Stimulated activated CD4-positive, alpha-beta T cell treated with anti-CD3 and anti-CD28 coated beads, TNF-alpha, amount 100 ng/mL, for 24 hours (primary cell): ENCODE measurements around the gene EAPP.
A peak's percentile ranks its signal among the peaks of the same experiment; 100 is the strongest.
"Not testable (repeated sequence)": the region's sequence is repeated elsewhere in the genome, so short reads cannot be mapped to it uniquely, and the experiment has no call there.

ENCODE experiments used
- DNase-seq, 3 experiments: peaks; one replicate each; pipeline ENCODE4 v3.0.0-alpha.2; 2020; ENCODE audit warnings: low read depth in 3 of 3

Gene EAPP

GRCh38 chr14:34539407-34540180, at the start of gene EAPP:
Gene EAPP (minus strand): TSS chr14:34539701. CDS start chr14:34539628, 73 bp downstream.
- peak; percentile 91 to 94 (median 91) for DNase-seq

GRCh38 chr14:34583525-34583924, 44.0 kb upstream of the EAPP start:
- DNase-seq = no peak

DNA sequence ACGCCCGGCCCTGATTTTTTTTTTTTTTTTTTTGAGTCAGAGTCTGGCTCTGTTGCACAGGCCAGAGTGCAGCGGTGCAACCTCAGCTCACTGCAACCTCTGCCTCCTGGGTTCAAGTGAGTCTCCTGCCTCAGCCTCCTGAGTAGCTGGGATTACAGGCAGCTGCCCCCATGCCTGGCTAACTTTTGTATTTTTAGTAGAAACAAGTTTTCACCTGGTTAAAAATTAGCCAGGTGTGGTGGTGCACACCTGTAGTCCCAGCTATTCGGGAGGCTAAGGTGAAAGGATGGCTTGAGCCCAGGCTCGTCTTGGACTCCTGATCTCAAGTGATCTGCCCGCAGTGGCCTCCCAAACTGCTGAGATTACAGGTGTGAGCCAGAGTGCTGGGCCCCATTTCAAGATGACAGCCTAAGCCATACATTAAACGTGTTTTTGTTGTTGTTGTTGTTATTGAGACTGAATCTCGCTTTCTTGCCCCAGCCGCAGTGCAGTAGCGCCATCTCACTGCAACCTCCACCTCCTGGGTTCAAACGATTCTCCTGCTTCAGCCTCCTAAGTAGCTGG, 42.7 kb upstream of the EAPP start:
- DNase-seq = no peak

DNA sequence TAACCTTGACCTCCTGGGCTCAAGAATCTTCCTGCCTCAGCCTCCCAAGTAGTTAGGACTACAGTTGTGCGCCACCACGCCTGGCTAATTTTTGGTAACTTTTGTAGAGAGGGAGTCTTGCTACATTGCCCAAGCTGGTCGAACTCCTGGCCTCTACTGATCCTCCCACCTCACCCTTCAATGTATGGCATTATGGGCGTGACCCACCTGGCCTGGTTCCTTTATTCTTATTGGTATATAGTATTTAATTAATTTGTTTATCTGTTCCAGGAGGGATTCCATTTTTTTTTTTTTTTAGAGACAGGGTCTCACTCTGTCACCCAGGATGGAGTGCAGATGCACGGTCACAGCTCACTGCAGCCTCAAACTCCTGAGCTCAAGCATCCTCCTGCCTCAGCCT, 40.9 kb upstream of the EAPP start:
- DNase-seq = no peak

GRCh38 chr14:34571771-34572170, 32.3 kb upstream of the EAPP start:
- no peak for DNase-seq

DNA sequence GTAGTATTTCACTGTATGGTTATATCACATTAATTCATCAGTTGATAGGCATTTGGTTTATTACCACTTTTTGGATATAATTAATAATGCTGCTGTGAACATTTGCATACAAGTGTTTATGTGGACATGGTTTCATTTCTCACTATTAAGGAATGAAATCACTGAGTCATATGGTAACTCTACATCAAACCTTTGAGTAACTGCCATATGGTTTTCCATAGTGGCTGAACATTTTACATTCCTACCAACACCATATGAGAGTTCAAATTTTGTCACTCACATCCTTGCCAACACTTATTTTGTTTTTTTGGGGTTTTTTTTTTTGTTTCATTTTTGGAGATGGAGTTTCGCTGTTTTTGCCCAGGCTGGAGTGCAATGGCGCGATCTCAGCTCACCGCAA, 30.2 kb upstream of the EAPP start:
- DNase-seq = no peak

- DNase-seq = no peak
These were observed 29.3 kb upstream of the EAPP start for GRCh38 chr14:34568803-34569202.

DNA sequence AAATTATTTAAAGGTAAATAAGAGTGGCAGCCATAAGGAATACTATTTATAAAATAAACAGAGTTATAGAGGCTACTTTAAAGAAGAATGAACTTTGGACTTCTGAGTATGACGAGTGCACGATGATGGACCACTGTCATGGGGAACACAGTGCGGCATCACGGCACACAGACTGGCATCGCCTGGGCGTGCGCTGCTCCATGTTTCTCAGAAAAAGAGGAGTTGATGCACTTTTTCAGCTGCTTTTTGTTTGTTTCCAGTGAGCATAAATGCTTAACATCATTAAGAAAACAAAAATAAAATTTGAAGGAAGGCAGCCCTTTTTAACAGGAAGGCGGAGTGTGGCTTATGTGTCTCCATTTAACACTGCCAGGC, 23.3 kb upstream of the EAPP start:
- DNase-seq = no peak

DNA sequence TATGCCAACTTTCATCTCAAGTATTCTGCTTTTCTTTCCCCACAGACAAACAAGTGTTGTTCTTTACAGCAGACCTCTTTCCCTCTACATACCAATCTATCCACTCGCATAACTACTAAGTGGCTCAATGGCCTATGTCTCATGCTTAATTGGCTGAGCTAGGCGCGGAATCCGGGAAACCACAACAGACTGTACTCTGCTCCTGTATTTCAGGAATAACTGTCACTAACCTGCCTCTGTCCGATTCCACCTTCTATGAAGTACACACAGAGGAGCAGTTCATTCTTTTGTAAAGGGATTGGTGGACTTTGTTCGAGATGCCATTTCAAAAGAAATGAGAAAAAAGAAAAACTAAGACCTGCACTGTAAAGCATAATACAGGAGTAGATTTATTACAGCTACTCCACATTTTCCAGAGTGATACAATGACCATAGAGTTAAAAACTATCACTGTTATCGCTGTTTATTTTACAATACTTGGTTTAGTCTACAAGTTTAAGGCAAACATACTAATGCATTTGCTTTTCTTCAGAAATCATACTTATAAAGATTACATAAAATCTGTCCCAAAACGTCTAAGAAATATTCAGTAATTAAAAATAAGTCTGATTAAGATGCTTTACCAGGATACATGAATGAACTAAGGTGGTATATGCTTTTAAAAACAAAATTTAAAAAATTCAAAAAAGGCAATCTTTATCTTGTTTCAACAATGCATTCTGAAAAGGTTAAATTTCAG, 22.7 kb upstream of the EAPP start:
- not testable (repeated sequence) for DNase-seq

DNA sequence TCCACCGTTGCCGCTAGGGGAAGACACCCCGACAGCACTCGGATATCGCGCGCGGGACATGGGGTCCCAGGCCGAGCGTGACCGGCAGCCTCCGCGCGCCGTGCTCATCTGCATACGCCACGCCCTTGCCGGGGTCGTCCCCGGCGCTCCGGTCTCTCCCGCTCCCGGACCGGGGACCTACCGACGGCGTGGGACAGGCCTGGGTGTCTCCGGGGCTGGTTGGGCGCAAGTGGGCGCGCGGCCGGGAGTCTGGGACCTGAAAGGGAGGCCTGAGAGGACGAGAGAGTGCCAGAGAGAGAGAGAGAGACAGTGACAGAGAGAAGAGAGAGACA, 17.0 kb upstream of the EAPP start:
- not testable (repeated sequence) for DNase-seq

DNA sequence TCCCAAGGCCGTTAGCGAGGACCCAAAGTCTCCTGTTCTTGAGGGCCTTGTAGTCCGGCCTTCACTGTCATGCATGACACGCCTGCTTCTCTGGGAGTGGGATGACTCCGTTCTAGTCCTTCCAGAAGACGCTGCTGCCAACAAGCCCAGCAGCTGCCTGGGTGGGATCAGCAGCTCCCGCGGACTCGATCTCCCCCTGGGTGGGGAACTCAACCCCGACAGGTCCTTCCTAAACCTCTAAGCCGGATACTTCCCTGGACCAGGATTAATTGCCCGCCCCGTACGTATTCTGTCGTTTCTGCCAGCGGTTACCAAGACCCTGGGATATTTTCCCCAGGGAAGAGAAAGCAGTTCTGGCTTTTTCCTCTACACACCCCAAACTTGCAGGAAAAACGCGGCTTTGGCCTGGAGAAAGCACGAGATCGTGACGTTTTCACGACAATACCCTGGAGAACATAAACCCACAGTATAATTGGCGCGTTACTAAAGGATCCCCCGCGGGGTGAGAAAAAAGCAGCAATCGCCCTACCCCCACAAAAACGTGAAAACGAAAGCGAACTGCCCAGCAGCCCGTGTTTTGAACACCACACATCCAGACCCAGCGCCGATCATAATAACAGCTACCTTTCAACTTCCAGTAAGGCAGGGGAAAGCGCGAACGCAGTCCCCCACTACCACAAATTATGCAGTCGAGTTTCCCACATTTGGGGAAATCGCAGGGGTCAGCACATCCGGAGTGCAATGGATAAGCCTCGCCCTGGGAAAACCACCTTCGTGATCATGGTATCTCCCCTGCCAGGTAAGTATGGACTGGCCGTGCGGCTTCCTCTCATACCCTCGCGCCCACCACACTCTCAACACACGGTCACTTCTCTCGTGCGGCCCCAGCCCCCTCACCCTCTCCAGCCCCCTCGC, 16.3 kb upstream of the EAPP start:
- not testable (repeated sequence) for DNase-seq

GRCh38 chr14:34554540-34555250, 15.2 kb upstream of the EAPP start:
- DNase-seq = no peak

DNA sequence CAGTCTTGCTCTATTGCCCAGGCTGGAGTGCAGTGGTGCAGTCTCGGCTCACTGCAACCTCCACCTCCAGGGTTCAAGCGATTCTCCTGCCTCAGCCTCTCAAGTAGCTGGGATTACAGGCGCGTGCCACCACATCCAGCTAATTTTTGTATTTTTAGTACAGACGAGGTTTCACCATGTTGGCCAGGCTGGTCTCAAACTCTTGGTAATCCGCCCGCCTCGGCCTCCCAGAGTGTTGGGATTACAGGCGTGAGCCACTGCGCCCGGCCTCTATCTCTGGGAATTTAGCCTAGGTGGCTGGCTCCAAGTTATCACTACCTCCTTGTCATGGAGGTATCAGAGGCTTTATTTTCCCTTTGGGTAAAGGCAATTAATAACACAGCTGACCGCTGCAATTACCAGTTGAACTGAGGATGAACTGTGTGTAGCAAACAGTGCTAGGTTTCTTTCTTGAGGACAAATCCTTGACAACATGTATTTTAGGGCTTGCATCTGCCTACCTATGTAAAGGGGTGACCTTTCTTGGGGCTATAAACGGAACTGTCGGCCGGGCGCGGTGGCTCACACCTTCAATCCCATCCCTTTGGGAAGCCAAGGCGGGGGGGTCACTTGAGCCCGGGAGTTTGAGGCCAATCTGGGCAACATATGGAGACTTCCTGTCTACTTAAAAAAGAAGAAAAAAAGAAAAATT, 9.9 kb upstream of the EAPP start:
- DNase-seq = not testable (repeated sequence)

GRCh38 chr14:34548472-34548981, 9.0 kb upstream of the EAPP start:
- no peak for DNase-seq

- not testable (repeated sequence) for DNase-seq
These were observed 7.6 kb upstream of the EAPP start for GRCh38 chr14:34547136-34547520.

GRCh38 chr14:34546272-34547135, 7.0 kb upstream of the EAPP start:
- not testable (repeated sequence) for DNase-seq

GRCh38 chr14:34540181-34541059, 919 bp upstream of the EAPP start:
- DNase-seq = not testable (repeated sequence)

DNA sequence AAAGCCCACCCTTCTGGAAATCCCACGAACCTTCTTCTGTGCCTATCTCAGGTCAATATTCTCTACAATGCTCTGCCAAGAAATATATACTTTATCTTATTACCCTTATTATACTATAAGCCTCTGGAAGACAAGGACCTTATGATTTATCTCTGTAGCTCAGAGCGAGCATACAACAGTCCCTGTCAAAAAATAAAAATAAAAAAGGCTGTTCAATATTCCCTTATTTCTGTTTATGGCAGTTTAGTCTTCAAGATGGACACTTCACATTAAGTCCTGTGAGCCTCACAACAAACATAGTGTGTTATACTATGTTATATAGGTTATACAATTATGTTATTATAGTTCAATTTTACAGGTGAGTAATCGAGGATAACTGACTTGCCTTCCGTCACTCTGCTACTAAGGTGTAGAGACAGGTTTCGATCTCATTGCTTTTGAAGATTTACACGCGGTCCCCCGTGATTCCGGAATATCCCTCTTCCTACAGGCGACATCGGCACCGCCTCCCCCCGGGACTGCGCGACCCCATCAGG, 562 bp downstream of the EAPP start:
- DNase-seq = no peak
